Measurements from ENCODE around the gene NT5DC4.

Gene NT5DC4

DNA sequence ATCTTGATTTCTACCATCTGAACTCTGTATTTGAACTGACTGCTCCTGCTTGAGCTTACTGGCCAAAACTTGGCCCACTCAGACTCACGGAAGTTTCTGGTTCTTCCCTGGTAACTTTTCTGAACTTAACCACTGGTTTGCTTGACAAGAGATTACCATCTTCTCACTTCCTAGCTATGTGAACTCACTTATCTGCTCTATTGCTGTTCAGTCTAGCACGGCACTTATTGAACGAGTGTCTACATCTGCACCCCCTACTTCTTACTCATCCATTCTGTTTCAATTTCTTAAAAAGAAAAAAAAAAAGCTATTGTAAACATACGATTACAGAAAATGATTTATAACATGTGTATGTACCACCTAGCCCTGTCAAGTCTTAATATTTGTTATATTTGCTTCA lies 34.6 kb downstream of the NT5DC4 start:
- DNase-seq (ENCODE audit: low read depth): no peak

- no peak for DNase-seq (ENCODE audit: low read depth)
These were observed 35.4 kb downstream of the NT5DC4 start for GRCh38 chr2:112756207-112756606.

GRCh38 chr2:112757265-112757664 lies 36.4 kb downstream of the NT5DC4 start:
- DNase-seq (ENCODE audit: low read depth): no peak

GRCh38 chr2:112758711-112759110 lies 37.9 kb downstream of the NT5DC4 start:
- no peak for DNase-seq (ENCODE audit: low read depth)

DNA sequence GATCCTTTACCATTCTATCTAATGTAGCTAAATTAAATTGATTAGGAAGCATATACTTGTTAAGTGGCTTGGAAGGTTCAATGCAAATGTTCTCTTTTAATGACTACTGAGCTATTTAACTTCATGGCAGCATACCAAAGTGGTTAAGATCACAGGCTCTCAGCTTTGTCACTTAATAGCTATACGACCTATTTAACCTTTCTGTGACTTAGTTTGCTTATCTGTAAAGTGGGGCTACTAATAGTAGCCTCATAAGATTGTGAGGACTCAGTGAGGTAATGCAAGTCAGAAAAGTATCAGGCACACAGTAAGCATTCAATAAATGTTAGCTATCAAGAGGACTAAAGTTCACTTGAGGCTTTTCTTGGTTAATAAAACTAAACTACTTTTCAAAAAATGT lies 39.3 kb downstream of the NT5DC4 start:
- no peak for DNase-seq (ENCODE audit: low read depth)

- DNase-seq (ENCODE audit: low read depth): no peak
These were observed 41.5 kb downstream of the NT5DC4 start for GRCh38 chr2:112762276-112762675.

DNA sequence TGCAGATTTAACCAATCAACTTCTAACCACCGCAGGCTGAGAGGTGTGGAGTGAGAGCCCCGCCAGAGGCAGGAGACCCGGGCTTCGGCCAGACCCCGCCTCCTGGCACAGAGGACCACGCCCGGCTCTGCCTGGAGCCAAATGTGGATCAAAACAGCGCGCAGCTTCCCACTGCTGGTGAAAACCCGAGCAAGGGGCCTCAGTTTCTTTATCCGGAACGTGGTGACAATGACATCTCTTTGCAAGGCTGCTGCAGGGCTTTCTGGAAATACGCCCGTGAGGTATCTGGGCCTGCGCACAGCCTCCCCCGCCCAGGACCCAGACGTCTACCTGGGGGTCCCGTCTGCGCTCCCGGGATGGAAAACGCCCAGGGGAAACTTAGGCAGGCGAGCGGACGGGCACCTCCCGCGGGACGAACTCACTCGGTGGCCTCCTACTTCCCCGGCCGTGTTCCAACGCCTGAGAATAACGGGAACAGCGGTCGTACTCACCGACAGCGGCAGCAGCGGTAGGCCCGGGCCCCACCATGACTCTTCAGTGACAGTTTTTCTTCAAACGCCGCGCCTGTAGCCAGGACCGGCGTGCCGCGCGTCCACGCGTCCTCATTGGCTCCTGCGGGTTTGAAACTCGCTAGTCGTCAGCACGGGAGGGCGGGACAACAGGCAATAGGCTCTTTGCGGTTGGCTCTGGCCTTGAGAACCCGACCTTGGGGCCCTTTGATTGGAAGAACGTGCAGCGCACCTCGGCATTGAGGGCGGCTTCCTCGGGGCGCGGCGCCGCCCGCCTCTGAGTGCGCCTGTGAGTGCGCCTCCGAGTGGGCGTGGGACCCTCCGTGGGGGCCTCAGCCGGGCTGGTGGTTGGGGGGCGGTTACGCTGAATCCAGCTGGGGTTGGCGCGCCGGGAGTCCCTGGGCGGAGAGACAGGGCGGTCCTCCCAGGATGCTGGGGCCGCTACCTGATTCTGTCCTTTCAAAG lies 43.5 kb downstream of the NT5DC4 start, which contains the start of gene CKAP2L:
Gene CKAP2L, minus strand, starts transcription at position 539 of the 974 bp plus-strand sequence. Its CDS starts 11 bp downstream, at position 528.
- DNase-seq (ENCODE audit: low read depth): peak; percentile 92

DNA sequence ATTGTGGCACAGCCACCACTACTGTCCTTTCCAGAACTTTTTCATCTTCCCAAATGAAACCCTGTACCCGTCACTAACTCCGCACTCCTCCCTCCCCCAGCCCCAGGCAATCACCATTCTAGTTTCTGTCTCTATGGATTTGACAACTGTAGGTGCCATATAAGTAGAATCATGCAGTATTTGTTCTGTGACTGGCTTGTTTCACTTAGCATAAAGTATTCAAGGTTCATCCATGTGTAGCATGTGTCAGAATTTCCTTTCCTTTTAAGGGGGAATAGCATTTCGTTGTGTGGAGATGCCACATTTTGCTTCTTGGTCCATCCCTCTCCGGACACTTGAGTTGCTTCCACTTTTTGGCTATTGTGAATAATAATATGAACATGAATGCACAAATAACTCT lies 44.4 kb downstream of the NT5DC4 start:
- DNase-seq (ENCODE audit: low read depth): no peak

DNA sequence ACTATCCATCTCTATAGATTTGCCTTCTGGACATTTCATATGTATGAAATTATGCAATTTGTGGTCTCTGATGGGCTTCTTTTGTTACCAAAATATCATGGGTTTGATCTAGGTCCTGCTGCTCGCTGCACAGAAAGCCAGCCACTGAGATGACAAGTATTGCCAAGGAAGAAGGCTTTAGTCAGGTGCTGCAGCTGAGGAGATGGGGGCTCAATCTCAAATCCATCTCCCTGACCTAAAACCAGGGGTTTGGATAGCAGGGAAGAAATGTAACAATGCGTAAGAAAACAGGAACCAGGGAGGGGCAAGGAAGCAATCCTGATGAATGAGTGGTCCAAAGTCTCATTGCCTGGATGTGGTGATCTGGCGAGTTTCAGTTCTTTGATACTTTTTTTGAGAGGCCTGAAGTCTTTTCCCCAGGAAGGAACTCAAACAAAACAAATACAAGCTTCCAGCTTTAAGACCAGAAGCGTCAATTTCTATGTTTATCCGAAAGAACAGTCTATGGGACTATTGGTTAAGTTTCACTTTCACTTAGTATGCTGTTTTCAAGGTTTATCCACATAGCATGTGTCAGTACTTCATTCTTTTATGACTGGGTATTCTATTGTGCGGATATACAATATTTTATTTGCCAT lies 47.0 kb downstream of the NT5DC4 start:
- no peak for DNase-seq (ENCODE audit: low read depth)

GRCh38 chr2:112768432-112768831 lies 47.6 kb downstream of the NT5DC4 start:
- DNase-seq (ENCODE audit: low read depth): no peak

DNA sequence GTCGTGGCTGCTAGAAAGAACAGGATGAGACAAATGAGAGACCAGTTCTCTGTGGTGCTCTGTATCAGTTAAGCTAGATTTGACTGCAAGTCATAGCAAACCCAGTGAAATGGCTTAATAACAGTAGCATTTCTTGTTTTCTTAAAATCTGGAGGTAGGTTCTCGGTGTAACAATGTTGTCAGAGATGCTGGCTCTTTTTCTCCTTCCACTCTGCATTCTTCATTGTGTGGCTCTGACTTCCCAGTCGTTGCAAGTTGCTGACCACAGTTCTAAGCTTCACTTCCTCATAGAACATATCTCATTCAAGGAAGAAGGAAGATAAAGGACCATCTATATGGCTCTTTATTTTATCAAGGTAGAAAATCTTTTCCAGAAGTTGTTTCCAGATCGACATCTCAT lies 51.5 kb downstream of the NT5DC4 start:
- no peak for DNase-seq (ENCODE audit: low read depth)

GRCh38 chr2:112772911-112773475 lies 52.2 kb downstream of the NT5DC4 start:
- no peak for DNase-seq (ENCODE audit: low read depth)

DNA sequence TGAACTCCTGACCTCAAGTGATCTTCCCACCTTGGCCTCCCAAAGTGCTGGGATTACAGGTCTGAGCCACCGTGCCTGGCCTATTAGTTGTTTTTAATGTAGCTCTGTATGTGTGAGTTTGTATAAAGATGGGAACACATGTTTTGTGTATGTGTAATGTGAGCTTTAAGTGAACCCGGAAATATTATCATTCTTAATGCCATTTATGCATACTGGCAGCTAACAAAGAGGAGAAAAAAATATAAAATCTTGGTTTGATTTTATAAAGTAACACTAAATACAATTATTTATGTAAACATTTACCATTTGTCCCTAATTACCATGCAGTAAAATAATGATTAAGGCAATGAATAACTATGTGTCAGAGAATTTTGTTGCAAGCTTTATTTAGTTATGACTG lies 52.7 kb downstream of the NT5DC4 start:
- DNase-seq (ENCODE audit: low read depth): no peak

DNA sequence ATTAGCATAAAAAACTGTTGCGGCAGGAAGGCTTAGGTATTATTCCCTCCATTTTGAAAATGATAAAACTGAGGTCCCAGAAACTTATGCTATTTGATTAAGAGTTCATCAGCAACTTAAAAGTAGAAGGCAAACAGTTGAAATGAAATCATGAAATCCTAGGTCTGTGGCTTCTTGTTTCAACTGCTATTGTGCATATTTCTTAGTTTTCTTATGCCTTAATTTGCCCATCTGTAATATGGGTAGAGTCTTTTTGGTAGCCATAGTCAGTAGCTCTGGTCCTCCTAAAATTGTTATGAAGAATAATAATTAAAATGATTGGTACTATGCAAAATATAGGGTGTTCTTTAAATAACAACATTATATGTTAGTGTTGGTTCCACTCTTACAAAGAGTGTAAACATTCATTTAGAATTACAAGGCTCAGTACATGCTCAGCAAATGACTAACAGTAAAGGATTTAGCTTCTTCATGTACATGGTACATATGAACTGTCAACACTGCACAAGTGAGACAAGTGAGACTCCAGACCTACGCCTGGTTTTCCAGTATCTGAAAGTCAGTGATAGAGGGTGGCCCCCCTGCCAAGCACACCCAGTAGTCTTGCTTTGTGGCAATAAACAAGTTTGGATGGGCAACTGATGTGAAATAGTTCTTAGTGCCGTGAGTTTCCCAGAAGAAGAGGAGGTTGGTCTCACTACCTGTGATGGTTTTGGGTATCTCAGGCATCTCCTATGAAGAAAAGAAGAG lies 53.9 kb downstream of the NT5DC4 start:
- DNase-seq (ENCODE audit: low read depth): no peak

- no peak for DNase-seq (ENCODE audit: low read depth)
These were observed 55.3 kb downstream of the NT5DC4 start for GRCh38 chr2:112776113-112776512.

- no peak for DNase-seq (ENCODE audit: low read depth)
These were observed 56.2 kb downstream of the NT5DC4 start for GRCh38 chr2:112777036-112777435.

DNA sequence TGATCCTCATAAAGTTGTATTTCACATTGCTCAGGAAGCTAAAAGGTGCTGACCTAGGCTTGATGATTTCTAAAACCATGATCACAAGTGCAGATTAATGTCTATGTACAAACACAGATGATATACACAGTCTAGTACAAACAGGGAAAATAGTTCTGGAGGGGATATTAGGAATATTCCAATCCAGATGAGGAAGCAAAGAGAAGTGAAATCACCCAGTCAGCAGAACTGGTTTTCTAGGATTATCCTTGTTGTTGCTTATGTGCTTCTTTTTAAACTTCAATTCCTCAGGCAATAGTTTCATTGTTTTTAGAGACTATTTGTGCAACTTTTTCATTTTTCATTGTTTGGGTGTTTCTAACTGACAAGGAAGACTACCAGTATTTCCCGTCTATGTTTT lies 58.8 kb downstream of the NT5DC4 start:
- DNase-seq (ENCODE audit: low read depth): no peak

DNA sequence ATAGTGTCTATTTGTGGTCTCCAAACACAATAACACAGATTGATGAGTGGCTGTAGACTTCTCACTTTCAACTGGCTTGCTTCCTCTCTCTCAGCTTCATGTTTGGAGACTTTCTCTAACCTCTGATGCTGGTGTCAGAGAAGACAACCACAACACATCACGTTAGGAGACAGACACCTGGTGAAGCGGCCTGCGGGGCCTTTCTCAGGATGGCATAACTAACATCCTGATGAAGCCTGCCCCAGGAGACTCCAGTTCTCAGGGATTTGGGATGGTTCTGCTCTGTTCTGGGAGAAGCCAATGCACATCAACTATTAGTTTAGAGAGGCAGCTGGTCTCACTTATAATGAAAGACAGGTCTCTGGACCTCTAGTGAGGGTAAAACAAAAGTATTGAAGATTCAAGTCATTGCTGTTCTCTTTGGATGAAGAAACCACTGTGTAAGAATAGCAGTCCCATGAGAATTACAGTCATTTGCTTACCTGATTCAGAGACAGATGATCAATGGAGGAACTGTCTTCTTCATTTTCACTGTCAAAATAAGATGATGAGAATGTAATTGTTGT lies 61.5 kb downstream of the NT5DC4 start:
- DNase-seq (ENCODE audit: low read depth): no peak

- no peak for DNase-seq (ENCODE audit: low read depth)
These were observed 62.4 kb downstream of the NT5DC4 start for GRCh38 chr2:112783187-112783714.

DNA sequence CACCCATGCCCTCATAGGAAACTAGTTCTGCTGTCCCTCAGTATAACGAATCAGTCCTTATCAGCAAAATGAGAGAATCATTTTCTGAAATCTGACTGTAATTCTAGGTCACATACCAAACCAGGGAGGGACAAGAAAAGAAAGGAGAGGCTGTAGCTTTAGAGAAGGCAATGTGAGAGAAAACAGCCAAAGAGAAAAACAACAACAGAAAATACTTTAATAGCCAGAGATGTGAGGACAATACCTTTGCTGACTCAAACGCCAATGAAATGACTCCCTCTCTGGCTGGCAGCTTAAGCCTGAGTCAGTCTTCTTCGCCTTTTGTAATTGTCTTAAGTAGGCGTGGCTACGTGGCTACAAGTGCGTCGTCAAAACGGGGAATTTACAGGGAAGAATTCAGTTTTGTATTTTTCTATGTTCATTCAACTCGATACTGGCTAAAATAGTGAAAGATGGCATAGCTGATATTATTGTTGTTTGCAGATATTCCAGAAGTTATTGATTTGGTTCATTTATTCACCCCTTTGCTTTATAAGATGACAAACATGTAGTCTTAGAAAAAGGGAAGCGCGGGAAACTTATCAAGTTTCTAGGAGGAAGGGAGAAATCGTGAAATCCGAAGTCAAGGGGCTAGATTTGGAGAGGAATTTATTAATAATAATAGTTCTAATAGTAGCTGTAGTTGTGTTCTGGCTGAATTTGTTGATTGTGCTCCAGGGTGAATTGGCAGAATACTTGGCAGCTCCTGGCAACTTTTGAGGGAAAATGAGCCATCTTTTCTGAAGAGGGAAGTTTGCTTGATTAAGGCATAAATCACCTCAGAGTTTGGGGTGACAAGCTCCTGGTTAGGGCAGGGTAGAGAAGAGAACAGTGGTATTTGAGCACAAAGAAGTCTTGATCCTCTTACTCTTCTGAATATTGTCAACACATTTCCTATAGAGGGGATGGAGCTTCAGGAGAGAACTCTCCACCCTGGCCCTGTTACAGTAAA lies 63.7 kb downstream of the NT5DC4 start, which contains the start of gene IL1A:
Gene IL1A, minus strand, starts transcription at position 295 of the 991 bp plus-strand sequence. CDS start 723 bp downstream, outside the sequence.
- DNase-seq (ENCODE audit: low read depth): no peak

All from activated gamma-delta T cell treated with anti-CD3 and anti-CD28 coated beads, Interleukin-2, amount 50 U/mL, for 16 hours (primary cell).